IMR-90 (cell line): Measurements from ENCODE around the gene ITCH. TPM values are rescaled to one million over a fixed set of nuclear protein-coding genes. Genes with fewer than 3 reads are reported as not detected.

Experiments
- ATAC-seq: fragments of 200-7000 bp; cut with Tn5 transposase; 2 replicates; pipeline ENCODE4 v1.9.1; 2020; ENCODE audit warnings: low read depth, mild to moderate bottlenecking, moderate library complexity
- BruUV-seq: library from RNA; stranded (reverse); fragments of 400-500 nt; replicated peaks from 2 replicates; lab custom pipeline; 2021; lab: Mats Ljungman, UMichigan
- CTCF ChIA-PET: fragments of 300-600 bp; formaldehyde crosslinking; extraction: SDS; loops from one replicate; lab custom pipeline; 2021; ENCODE audit warnings: antibody characterized with exemption; lab: Yijun Ruan, JAX
- POLR2A ChIA-PET: fragments of 300-600 bp; sonication (Branson Sonifier 250); formaldehyde crosslinking; loops from one replicate; lab custom pipeline; 2022; ENCODE audit warnings: antibody characterized with exemption; ENCODE audit not compliant: unreplicated experiment; lab: Charles Lee
- DNase-seq: peaks from one replicate; pipeline ENCODE4 v3.0.0; 2013
- H2AFZ ChIP-seq: replicated peaks from 2 replicates; pipeline ENCODE3; 2013; ENCODE audit warnings: low read length, mild to moderate bottlenecking; ENCODE audit not compliant: poor library complexity
- H2AK5ac ChIP-seq: 2 replicates; pipeline ENCODE4 v1.6.1; 2013; ENCODE audit warnings: low read depth, low read length, inconsistent platforms
- H2AK9ac ChIP-seq: replicated peaks from 2 replicates; pipeline ENCODE3; 2013; ENCODE audit warnings: mild to moderate bottlenecking, low read depth, low read length, moderate library complexity; ENCODE audit not compliant: poor library complexity
- H2BK120ac ChIP-seq: 2 replicates; pipeline ENCODE4 v1.6.1; 2013; ENCODE audit warnings: low read depth, low read length, inconsistent platforms
- H2BK15ac ChIP-seq: 3 replicates; pipeline ENCODE4 v1.6.1; 2013; ENCODE audit warnings: low read depth, low read length, inconsistent platforms
- H2BK20ac ChIP-seq: 2 replicates; pipeline ENCODE4 v1.6.1; 2013; ENCODE audit warnings: low read depth, mild to moderate bottlenecking, inconsistent platforms, low read length, moderate library complexity
- H2BK5ac ChIP-seq: 2 replicates; pipeline ENCODE4 v1.6.1; 2013; ENCODE audit warnings: mild to moderate bottlenecking, low read depth, low read length, inconsistent platforms; ENCODE audit not compliant: poor library complexity, severe bottlenecking
- H3K14ac ChIP-seq: replicated peaks from 2 replicates; pipeline ENCODE4 v1.6.1; 2013; ENCODE audit warnings: low read depth, low read length, inconsistent platforms
- H3K18ac ChIP-seq: 2 replicates; pipeline ENCODE4 v1.6.1; 2013; ENCODE audit warnings: low read depth, low read length, control low read depth
- H3K23ac ChIP-seq: 2 replicates; pipeline ENCODE4 v1.6.1; 2013; ENCODE audit warnings: low read depth, low read length, inconsistent platforms
- H3K27ac ChIP-seq: 2 replicates; pipeline ENCODE4 v1.5.1; 2013; ENCODE audit warnings: mild to moderate bottlenecking, control low read depth, low read length; ENCODE audit not compliant: insufficient read depth
- H3K27me3 ChIP-seq: 2 replicates; pipeline ENCODE4 v1.6.1; 2013; ENCODE audit warnings: low read length; ENCODE audit not compliant: control insufficient read depth, insufficient read depth
- H3K36me3 ChIP-seq: 2 replicates; pipeline ENCODE4 v1.6.1; 2013; ENCODE audit warnings: low read length, mixed read lengths; ENCODE audit not compliant: control insufficient read depth, insufficient read depth
- H3K4ac ChIP-seq: 2 replicates; pipeline ENCODE4 v1.6.1; 2013; ENCODE audit warnings: low read depth, low read length, inconsistent platforms
- H3K4me1 ChIP-seq: 2 replicates; pipeline ENCODE4 v1.6.1; 2013; ENCODE audit warnings: low read length, mixed read lengths; ENCODE audit not compliant: control insufficient read depth, insufficient read depth
- H3K4me2 ChIP-seq: 2 replicates; pipeline ENCODE4 v1.6.1; 2013; ENCODE audit warnings: low read depth, mild to moderate bottlenecking, control low read depth, low read length, moderate library complexity
- H3K4me3 ChIP-seq: 2 replicates; pipeline ENCODE4 v1.5.1; 2013; ENCODE audit warnings: low read depth, mild to moderate bottlenecking, control low read depth, low read length, moderate library complexity; ENCODE audit not compliant: insufficient read depth
- H3K56ac ChIP-seq: 2 replicates; pipeline ENCODE4 v1.6.1; 2013; ENCODE audit warnings: low read length, inconsistent platforms; ENCODE audit not compliant: insufficient read depth; ENCODE audit errors: extremely low read depth
- H3K79me1 ChIP-seq, 2 experiments: 2 replicates each; pipeline ENCODE4 v1.6.1; 2013; ENCODE audit warnings: low read length in 2 of 2, inconsistent platforms in 1 of 2, low read depth in 1 of 2
- H3K9ac ChIP-seq: 2 replicates; pipeline ENCODE4 v1.6.1; 2013; ENCODE audit warnings: low read depth, low read length, control low read depth
- H3K9me1 ChIP-seq: 2 replicates; pipeline ENCODE4 v1.6.1; 2013; ENCODE audit warnings: low read length, inconsistent platforms; ENCODE audit not compliant: insufficient read depth
- H3K9me3 ChIP-seq: 2 replicates; pipeline ENCODE4 v1.6.1; 2013; ENCODE audit warnings: low read length; ENCODE audit not compliant: control insufficient read depth, insufficient read depth
- H4K20me1 ChIP-seq: 2 replicates; pipeline ENCODE4 v1.6.1; 2013; ENCODE audit warnings: low read length, inconsistent platforms; ENCODE audit not compliant: insufficient read depth
- H4K5ac ChIP-seq: 2 replicates; pipeline ENCODE4 v1.6.1; 2013; ENCODE audit warnings: mild to moderate bottlenecking, low read depth, low read length, control low read depth
- H4K8ac ChIP-seq, 2 experiments: 2 replicates each; pipeline ENCODE4 v1.6.1; 2013; ENCODE audit warnings: low read depth in 2 of 2, low read length in 2 of 2, control low read depth in 1 of 2, inconsistent platforms in 1 of 2
- H4K91ac ChIP-seq: 2 replicates; pipeline ENCODE4 v1.6.1; 2013; ENCODE audit warnings: low read depth, low read length, inconsistent platforms; ENCODE audit not compliant: insufficient read depth
- BHLHE40 ChIP-seq: fragments of 150-350 bp; IDR thresholded peaks from 2 replicates; pipeline ENCODE4 v1.6.1; 2016; ENCODE audit warnings: mild to moderate bottlenecking, low read depth, low read length
- CTCF ChIP-seq: conservative IDR thresholded peaks from 2 replicates; pipeline ENCODE4 v1.5.1; 2012; ENCODE audit warnings: mild to moderate bottlenecking, low read depth, low read length, improper control_type of control experiment
- FOS ChIP-seq: fragments of 150-350 bp; IDR thresholded peaks from 2 replicates; pipeline ENCODE4 v1.6.1; 2016; ENCODE audit warnings: low read depth, low read length
- NFE2L2 ChIP-seq: fragments of 150-350 bp; IDR thresholded peaks from 2 replicates; pipeline ENCODE4 v1.6.1; 2016; ENCODE audit warnings: low read depth, mild to moderate bottlenecking, low read length
- RAD21 ChIP-seq: IDR thresholded peaks from 2 replicates; pipeline ENCODE4 v1.6.1; 2012; ENCODE audit warnings: low read length, improper control_type of control experiment
- SMC3 ChIP-seq: fragments of 150-350 bp; IDR thresholded peaks from 2 replicates; pipeline ENCODE4 v1.6.1; 2016; ENCODE audit warnings: low read depth, mild to moderate bottlenecking, antibody characterized with exemption, low read length, moderate library complexity
- WGBS, 2 experiments: methylation state at CpG; one replicate each; pipeline versions ENCODE4 v1.1.5 to v1.1.7; 2013; ENCODE audit warnings: missing lambda C conversion rate in 2 of 2; ENCODE audit not compliant: insufficient read length in 1 of 2; ENCODE audit errors: extremely low coverage in 2 of 2; 5-methylcytosine and 5-hydroxymethylcytosine counted together
- dilution Hi-C: fragments of 300-500 bp; cut with HindIII; formaldehyde crosslinking; loops from one replicate; pipeline ENCODE4 v1.14.3; 2018; ENCODE audit warnings: low sequenced_read_pairs; ENCODE audit not compliant: unreplicated experiment
- in situ Hi-C: fragments of 300-500 bp; cut with MboI; formaldehyde crosslinking; loops from 3 replicates; pipeline ENCODE4 v1.14.3; 2019; ENCODE audit warnings: low sequenced_read_pairs, inconsistent platforms, mixed read lengths
- intact Hi-C: fragments of 100-400 bp; cut with micrococcal nuclease; formaldehyde crosslinking; loops from 2 replicates; pipeline ENCODE4 v1.10.0; 2022
- polyA plus RNA-seq, 3 experiments: library from polyadenylated mRNA; depleted of rRNA; stranded (reverse); fragments of >200 nt; gene quantifications; 2 replicates each; pipeline ENCODE4 v1.2.3, GENCODE V29; 2012; ENCODE audit warnings: low replicate concordance in 1 of 3
- total RNA-seq: library from RNA; depleted of rRNA; stranded (reverse); fragments of >200 nt; gene quantifications from 2 replicates; pipeline ENCODE4 v1.2.3, GENCODE V29; 2012

ITCH gene
- total and polyA plus RNA-seq, 2 of the 4 experiments (the other 2 are of a cell fraction), result 12.7 to 94.6 TPM

- ChIA-PET CTCF (no interaction called here), POLR2A (no interaction called here)
- no peak overlapping the region for H3K9ac ChIP-seq
- H4K8ac ChIP-seq, result no peak overlapping the region
- H3K18ac ChIP-seq, result no peak overlapping the region
- H2BK120ac ChIP-seq, result no peak overlapping the region
- H3K14ac ChIP-seq, result no peak overlapping the region
- no peak overlapping the region for H2AK9ac ChIP-seq
- in situ Hi-C loops, result no loop called here
- H2BK15ac ChIP-seq, result no peak overlapping the region
- H3K4me2 ChIP-seq, result no peak overlapping the region
- H3K56ac ChIP-seq, result no peak overlapping the region
- intact Hi-C loops, result no loop called here
- H3K79me1 ChIP-seq, result no peaks in the 10 kb centered on the region
- no peak overlapping the region for H3K27ac ChIP-seq
- H3K23ac ChIP-seq, result no peak overlapping the region
- no peak overlapping the region for H2BK20ac ChIP-seq
- dilution Hi-C loops, result no loop called here
- no peak overlapping the region for H2AFZ ChIP-seq
- WGBS, 2 experiments, result 100% methylated on average over 2 of the region's 7 CpGs; no CpG with 5 or more reads in 1 of the 2 experiments
- TF ChIP-seq RAD21, result no peak
- TF ChIP-seq NFE2L2, result no peak
- no peak for TF ChIP-seq BHLHE40
- no peak for TF ChIP-seq CTCF
- TF ChIP-seq FOS, result no peak
- TF ChIP-seq SMC3, result no peak
- no peaks in the 10 kb centered on the region for H3K36me3 ChIP-seq
- H3K4me3 ChIP-seq, result no peak overlapping the region
- no peak overlapping the region for H4K5ac ChIP-seq
- no peaks in the 10 kb centered on the region for H3K27me3 ChIP-seq
- H2BK5ac ChIP-seq, result no peak overlapping the region
- H4K20me1 ChIP-seq, result no peaks in the 10 kb centered on the region; the same call in 1 of the 2 replicates
- H3K4me1 ChIP-seq, result peaks cover 6% of the 10 kb centered on the region
- 0 out of 2 replicates have a peak overlapping the region, but pooled peaks have one; percentile 1 for H2AK5ac ChIP-seq
- peaks cover 4% of the 10 kb centered on the region for H3K9me1 ChIP-seq
- ATAC-seq (no peak), DNase-seq (no peak)
- no peaks in the 10 kb centered on the region for H3K9me3 ChIP-seq
- BruUV-seq, result no TSS peak
- no peak overlapping the region for H4K91ac ChIP-seq
- no peak overlapping the region for H3K4ac ChIP-seq
These were observed 31.2 kb upstream of the ITCH start for GRCh38 chr20:34331838-34332237.
